Peyer's patch (tissue), 4 donors: Measurements from ENCODE around the gene REPIN1. TPM values are rescaled to one million over a fixed set of nuclear protein-coding genes. Genes with fewer than 3 reads are reported as not detected.

Experiments
- DNase-seq, 3 donors: peaks; one replicate each; pipeline ENCODE4 v3.0.0-alpha.2; 2017 to 2019
- H3K27ac ChIP-seq, 4 donors: fragments of 200-600 bp; sonication (generic); one replicate each; pipeline ENCODE4 v1.5.1; 2016 to 2019
- H3K27me3 ChIP-seq, 2 donors: fragments of 200-600 bp; sonication (generic); one replicate each; pipeline ENCODE4 v1.5.1; 2019
- H3K36me3 ChIP-seq, 3 donors: fragments of 200-600 bp; sonication (generic); one replicate each; pipeline ENCODE4 v1.5.1; 2016 to 2019
- H3K4me1 ChIP-seq, 4 donors: fragments of 200-600 bp; sonication (generic); one replicate each; pipeline ENCODE4 v1.5.1; 2016 to 2019
- H3K4me3 ChIP-seq, 4 donors: fragments of 200-600 bp; sonication (generic); 1 replicate in 3 of 4; 2 replicates in 1 of 4; pipeline ENCODE4 v1.5.1; 2016 to 2019; ENCODE audit warnings: mild to moderate bottlenecking in 1 of 4
- H3K9me3 ChIP-seq, 4 donors: fragments of 200-600 bp; sonication (generic); one replicate each; pipeline ENCODE4 v1.5.1; 2016 to 2019; ENCODE audit warnings: mild to moderate bottlenecking in 1 of 4
- CTCF ChIP-seq, 6 experiments: fragments of 450-650 bp in 4 of 6; fragments of 200-600 bp in 2 of 6; sonication (generic) in 1 of 6; IDR thresholded peaks; one replicate each; pipeline ENCODE4 v1.5.1; 2017 to 2019; ENCODE audit warnings: antibody characterized with exemption in 6 of 6, mild to moderate bottlenecking in 3 of 6, moderate library complexity in 1 of 6
- POLR2A ChIP-seq, 2 donors: fragments of 450-650 bp; IDR thresholded peaks; one replicate each; pipeline ENCODE4 v1.5.1; 2017; ENCODE audit warnings: antibody characterized with exemption in 2 of 2, mild to moderate bottlenecking in 2 of 2, moderate library complexity in 2 of 2
- total RNA-seq, 4 donors: library from RNA; depleted of rRNA; stranded (reverse); fragments of >200 nt; gene quantifications; one replicate each; pipeline ENCODE4 v1.1.0, GENCODE V29; 2016

Gene REPIN1
- total RNA-seq, 4 donors from 2014 or later: 138 to 209 (median 159) TPM

GRCh38 chr7:150381785-150382122 is 13.1 kb downstream of the REPIN1 start:
- TF ChIP-seq CTCF (IDR thresholded peaks at IDR 0.05) (no peak), POLR2A (IDR thresholded peaks at IDR 0.05) (no peak)
- peak overlapping the region in 1 of 4 donors; percentile 51 for H3K27ac ChIP-seq
- no peaks in the 10 kb centered on the region for H3K36me3 ChIP-seq
- no peaks in the 10 kb centered on the region for H3K27me3 ChIP-seq
- no peak for DNase-seq
- H3K9me3 ChIP-seq: no peaks in the 10 kb centered on the region
- no peak overlapping the region for H3K4me3 ChIP-seq
- peaks cover 0 to 62% (median 2%) of the 10 kb centered on the region in 4 donors for H3K4me1 ChIP-seq

DNA sequence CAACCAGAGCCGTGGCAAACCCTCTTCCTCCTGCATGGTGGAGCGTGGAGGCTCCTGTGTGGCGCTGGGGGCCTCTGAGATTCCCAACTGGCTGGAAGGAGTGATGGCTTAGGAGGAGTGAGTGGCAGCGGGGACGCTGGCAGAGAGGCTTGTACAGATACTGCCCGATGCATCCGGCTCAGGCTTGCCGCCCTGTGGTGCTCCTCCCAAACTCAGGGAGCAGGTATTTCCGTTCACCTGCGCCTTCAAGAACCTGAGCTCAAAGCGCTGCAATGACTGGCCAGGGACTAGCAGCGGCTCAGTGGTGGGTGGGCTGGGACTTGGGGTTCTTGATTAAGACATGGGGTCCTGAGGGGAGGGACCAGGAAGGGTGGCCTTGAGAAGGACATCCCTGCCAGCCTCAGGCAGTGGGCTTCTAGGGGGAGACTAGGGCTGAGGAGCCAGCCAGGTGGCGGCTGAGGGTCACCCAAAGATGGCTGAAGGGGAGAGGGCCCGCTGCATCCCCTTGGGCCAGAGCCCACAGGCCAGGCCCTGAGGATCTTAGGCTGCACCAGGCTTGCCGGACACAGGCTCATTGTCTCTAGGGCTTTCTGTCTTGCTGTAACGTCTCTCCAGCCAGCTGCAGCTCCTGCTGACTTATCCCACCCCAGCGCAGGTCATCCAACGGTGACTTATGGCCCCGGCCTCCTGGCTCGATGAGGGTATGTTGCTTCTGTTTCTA is 13.7 kb downstream of the REPIN1 start:
- Histone ChIP-seq H3K4me1 (peaks cover 0 to 57% (median 1%) of the 10 kb centered on the region in 4 donors), H3K9me3 (no peaks in the 10 kb centered on the region), H3K36me3 (no peaks in the 10 kb centered on the region), H3K27me3 (no peaks in the 10 kb centered on the region), H3K27ac (peak overlapping the region in 1 of 4 donors; percentile 51), H3K4me3 (no peak overlapping the region)
- TF ChIP-seq POLR2A (IDR thresholded peaks at IDR 0.05): no peak
- TF ChIP-seq CTCF (IDR thresholded peaks at IDR 0.05): peak in 1 of 6 experiments; percentile 12
- peak in 1 of 3 donors; percentile 54 for DNase-seq

DNA sequence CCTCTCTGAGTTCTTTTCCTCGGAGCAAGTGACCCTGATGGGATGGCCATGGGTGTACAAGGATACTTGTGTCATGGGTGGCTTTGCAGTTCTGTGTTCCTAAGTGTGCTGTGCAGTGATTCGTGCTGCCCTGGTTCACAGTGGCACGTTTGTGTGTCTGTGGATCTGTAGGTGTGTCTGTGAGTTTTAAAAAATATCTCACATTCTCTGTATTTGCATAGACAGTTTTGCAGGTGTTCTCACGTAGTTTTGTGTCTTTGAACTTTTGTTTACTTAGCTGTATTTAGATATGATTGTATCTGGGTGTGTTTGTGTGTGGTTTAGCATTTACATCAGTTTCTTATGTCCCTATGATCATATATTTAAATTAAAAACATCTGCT is 14.2 kb downstream of the REPIN1 start:
- peak overlapping the region in 1 of 4 donors; percentile 51 for H3K27ac ChIP-seq
- H3K36me3 ChIP-seq: no peaks in the 10 kb centered on the region
- peaks cover 0 to 52% (median 0%) of the 10 kb centered on the region in 4 donors for H3K4me1 ChIP-seq
- DNase-seq: no peak
- no peak overlapping the region for H3K4me3 ChIP-seq
- TF ChIP-seq CTCF (IDR thresholded peaks at IDR 0.05) (no peak), POLR2A (IDR thresholded peaks at IDR 0.05) (no peak)
- H3K27me3 ChIP-seq: no peaks in the 10 kb centered on the region
- no peaks in the 10 kb centered on the region for H3K9me3 ChIP-seq

GRCh38 chr7:150383710-150384397 is 15.2 kb downstream of the REPIN1 start:
- peak in 1 of 6 experiments; percentile 8 for TF ChIP-seq CTCF (IDR thresholded peaks at IDR 0.05)
- TF ChIP-seq POLR2A (IDR thresholded peaks at IDR 0.05): peak in 1 of 2 donors; percentile 41
- peaks cover 0 to 46% (median 0%) of the 10 kb centered on the region in 4 donors for H3K4me1 ChIP-seq
- DNase-seq: peak in 2 of 3 donors; percentile 74

DNA sequence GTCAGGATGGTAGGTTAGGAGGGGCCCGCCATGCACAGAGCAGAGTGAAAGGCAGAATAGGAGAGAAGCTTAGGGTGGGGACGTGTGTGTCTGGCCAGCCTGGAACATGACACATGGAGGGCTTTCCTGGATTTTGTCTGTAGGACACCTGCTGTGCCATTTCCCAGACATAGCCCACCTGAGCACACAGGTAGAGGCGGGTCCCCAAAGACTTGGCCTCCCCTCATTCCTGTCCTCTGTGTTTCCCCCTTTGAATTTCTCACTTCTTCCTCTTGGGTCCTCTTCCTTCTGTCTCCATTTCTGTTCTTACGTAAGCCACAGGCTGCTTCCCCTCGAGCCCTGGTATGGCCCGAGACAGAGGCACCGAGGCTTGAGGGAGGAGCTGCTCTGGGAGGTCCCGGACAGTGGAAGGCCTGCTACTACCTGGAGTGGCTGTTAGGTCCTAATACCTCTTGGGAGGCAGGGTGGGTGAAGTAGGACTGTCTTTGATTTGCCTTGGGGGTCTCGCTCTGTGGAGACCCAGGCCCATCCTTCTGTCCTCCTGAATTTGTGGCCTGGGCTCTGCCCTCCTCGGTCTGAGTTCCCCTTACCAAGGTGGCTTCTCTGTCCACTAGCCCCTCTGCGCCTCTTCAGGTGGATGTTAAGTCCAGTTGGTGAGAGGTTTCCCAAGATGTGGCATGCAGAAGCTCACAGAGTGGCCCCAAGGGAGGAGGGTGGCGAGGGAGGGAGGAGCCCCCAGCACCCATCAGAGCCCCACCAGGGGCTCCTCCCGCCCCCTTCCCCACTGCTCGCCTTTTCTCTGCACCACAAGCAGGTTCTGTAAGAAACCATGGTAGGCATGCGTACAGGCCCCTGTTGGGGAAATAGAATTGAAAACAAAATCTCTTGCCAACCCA is 16.0 kb downstream of the REPIN1 start:
- peak overlapping the region in 1 of 4 donors; percentile 66 for H3K27ac ChIP-seq
- DNase-seq: peak in 1 of 3 donors; percentile 42

More at GRCh38 chr7:150383710-150384397, 15.2 kb downstream of the REPIN1 start:
- Histone ChIP-seq H3K27ac (peak overlapping the region in 1 of 4 donors; percentile 66), H3K27me3 (no peaks in the 10 kb centered on the region), H3K4me3 (no peak overlapping the region), H3K9me3 (no peaks in the 10 kb centered on the region), H3K36me3 (no peaks in the 10 kb centered on the region)

More for the DNA sequence above, 16.0 kb downstream of the REPIN1 start:
- Histone ChIP-seq H3K4me1 (peaks cover 0 to 44% (median 0%) of the 10 kb centered on the region in 4 donors), H3K27me3 (no peaks in the 10 kb centered on the region), H3K9me3 (no peaks in the 10 kb centered on the region), H3K4me3 (no peak overlapping the region), H3K36me3 (no peaks in the 10 kb centered on the region)
- TF ChIP-seq POLR2A (IDR thresholded peaks at IDR 0.05) (no peak), CTCF (IDR thresholded peaks at IDR 0.05) (no peak)
